Uterus (tissue), 2 donors: Measurements from ENCODE around the gene CA6.
"Not testable (repeated sequence)": the region's sequence is repeated elsewhere in the genome, so short reads cannot be mapped to it uniquely, and the experiment has no call there.

Source experiments
- POLR2A ChIP-seq, 2 donors: fragments of 450-650 bp; IDR thresholded peaks; one replicate each; pipeline ENCODE4 v1.6.1; 2016; ENCODE audit warnings: antibody characterized with exemption in 2 of 2, mild to moderate bottlenecking in 1 of 2, moderate library complexity in 1 of 2
- TF ChIP-seq, protein P1 (sequence below), 4 experiments: fragments of 200-600 bp in 2 of 4; fragments of 450-650 bp in 2 of 4; sonication (generic) in 2 of 4; IDR thresholded peaks; one replicate each; pipeline ENCODE4 v1.5.1; 2016 to 2019; ENCODE audit warnings: antibody characterized with exemption in 4 of 4, mild to moderate bottlenecking in 2 of 4, moderate library complexity in 1 of 4

DNA sequence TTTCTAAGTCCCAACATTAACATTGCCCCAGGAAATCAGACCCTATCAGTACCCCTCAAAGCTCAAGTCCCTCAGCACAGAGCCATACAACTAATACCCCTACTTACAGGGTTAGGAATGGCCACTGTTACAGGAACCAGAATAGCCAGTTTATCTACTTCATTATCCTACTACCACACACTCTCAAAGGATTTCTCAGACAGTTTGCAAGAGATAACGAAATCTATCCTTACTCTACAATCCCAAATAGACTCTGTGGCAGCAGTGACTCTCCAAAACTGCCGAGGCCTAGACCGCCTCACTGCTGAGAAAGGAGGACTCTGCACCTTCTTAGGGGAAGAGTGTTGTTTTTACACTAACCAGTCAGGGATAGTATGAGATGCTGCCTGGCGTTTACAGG, 48.2 kb upstream of the CA6 start:
- TF ChIP-seq, protein P1, sequence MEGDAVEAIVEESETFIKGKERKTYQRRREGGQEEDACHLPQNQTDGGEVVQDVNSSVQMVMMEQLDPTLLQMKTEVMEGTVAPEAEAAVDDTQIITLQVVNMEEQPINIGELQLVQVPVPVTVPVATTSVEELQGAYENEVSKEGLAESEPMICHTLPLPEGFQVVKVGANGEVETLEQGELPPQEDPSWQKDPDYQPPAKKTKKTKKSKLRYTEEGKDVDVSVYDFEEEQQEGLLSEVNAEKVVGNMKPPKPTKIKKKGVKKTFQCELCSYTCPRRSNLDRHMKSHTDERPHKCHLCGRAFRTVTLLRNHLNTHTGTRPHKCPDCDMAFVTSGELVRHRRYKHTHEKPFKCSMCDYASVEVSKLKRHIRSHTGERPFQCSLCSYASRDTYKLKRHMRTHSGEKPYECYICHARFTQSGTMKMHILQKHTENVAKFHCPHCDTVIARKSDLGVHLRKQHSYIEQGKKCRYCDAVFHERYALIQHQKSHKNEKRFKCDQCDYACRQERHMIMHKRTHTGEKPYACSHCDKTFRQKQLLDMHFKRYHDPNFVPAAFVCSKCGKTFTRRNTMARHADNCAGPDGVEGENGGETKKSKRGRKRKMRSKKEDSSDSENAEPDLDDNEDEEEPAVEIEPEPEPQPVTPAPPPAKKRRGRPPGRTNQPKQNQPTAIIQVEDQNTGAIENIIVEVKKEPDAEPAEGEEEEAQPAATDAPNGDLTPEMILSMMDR (IDR thresholded peaks at IDR 0.05) = not testable (repeated sequence)
- not testable (repeated sequence) for TF ChIP-seq POLR2A (IDR thresholded peaks at IDR 0.05)
